ENCODE measurements around the gene FBXW8. TPM values are rescaled to one million over a fixed set of nuclear protein-coding genes. Genes with fewer than 3 reads are reported as not detected.
A peak's percentile ranks its signal among the peaks of the same experiment; 100 is the strongest.

FBXW8 gene
- total and polyA plus RNA-seq, 8 donors, result 3.6 to 9.6 (median 8.3) TPM

DNA sequence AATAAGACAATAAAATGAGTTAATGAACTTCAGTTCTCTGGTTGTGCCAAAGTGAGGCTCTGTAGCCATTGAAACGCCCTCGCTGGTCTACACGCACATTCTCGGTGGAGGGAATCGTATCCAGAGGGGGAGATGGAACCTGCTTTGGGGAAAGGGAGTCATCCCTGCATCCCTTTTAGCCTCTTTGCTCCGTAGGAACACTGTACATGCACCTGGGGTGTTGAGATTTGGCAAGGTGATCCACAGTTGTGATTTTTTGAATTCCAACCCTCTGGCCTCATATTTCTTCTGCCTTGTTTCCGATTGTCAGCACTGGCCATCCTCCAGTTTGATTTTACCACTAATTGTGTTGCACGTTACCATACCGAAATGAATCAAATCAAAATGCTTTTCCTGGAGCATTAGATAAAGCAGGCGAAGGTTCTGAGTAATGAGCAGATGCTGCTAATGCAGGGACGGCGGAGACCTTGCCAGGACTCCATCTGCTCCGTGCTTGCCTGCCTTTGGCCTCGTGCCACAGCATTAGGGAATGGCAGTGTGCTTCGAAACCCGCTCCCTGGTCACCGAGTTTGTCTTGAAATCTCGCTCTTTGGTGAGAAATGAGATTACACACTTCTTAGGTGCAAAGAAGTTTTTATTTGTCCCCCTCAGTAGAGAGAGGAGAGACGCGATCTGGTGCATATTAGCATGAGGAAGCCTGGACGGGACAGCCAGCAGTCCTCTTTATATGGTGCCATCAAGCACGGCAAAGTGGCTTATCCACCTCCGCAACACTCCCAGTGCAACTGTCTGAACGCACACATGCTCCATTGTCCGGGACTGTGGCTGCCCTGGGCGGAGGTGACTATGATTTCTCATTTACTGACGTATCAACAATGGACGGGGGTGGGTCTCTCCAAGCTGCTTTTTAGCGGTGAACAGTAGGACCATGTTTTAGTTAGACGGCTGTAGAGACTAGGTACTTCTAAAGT, 59.1 kb downstream of the FBXW8 start:
- no peaks in the 10 kb centered on the region for H3K27me3 ChIP-seq
- 70 to 75% methylated on average over 30 of the region's 30 CpGs for WGBS, 2 donors
- no peak overlapping the region for H3K4me3 ChIP-seq
- ATAC-seq, result peak in 2 of 4 donors; percentile 78 to 80
- no peaks in the 10 kb centered on the region for H3K9me3 ChIP-seq
- H3K36me3 ChIP-seq, result no peaks in the 10 kb centered on the region
- no peak for TF ChIP-seq CTCF (IDR thresholded peaks at IDR 0.05)
- H3K4me1 ChIP-seq, result no peaks in the 10 kb centered on the region
- FAIRE-seq, result no peak
- no peak overlapping the region for H3K27ac ChIP-seq
- DNase-seq, result peak in 3 of 6 donors; percentile 17 to 37 (median 28)
- intact Hi-C loops (cut with DNase I), result no loop called here

DNA sequence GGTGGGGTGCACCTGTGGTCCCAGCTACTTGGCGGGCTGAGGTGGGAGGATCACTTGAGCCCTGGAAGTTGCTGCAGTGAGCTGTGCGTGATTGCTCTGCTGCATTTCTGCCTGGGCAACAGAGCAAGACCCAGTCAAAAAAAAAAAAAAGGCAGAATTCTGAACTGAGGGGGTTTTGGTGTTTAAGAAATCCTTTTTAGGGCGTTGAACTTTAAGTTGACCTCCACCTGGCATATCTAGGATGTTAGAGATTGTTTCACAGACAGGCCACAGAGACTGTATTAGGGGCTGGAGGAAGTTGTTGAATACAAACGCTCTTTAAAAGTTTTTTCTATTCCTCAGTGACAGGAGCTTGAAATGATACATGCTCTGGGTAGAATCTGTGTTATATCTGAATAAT, 60.5 kb downstream of the FBXW8 start:
- no peak for FAIRE-seq

GRCh38 chr12:116975779-116976393, 65.1 kb downstream of the FBXW8 start:
- no peaks in the 10 kb centered on the region for H3K4me1 ChIP-seq
- no peak for TF ChIP-seq CTCF (IDR thresholded peaks at IDR 0.05)
- ATAC-seq (no peak), FAIRE-seq (no peak), DNase-seq (no peak)
- H3K36me3 ChIP-seq, result no peaks in the 10 kb centered on the region
- no peak overlapping the region for H3K4me3 ChIP-seq
- H3K27ac ChIP-seq, result no peak overlapping the region
- intact Hi-C loops (cut with DNase I), result no loop called here
- H3K9me3 ChIP-seq, result no peaks in the 10 kb centered on the region
- H3K27me3 ChIP-seq, result no peaks in the 10 kb centered on the region
- 88 to 93% methylated on average over 3 of the region's 3 CpGs for WGBS, 2 donors

More for the DNA sequence above, 60.5 kb downstream of the FBXW8 start:
- H3K4me3 ChIP-seq, result no peak overlapping the region
- DNase-seq (no peak), ATAC-seq (no peak)
- intact Hi-C loops (cut with DNase I), result no loop called here
- 96% methylated on average over 4 of the region's 4 CpGs for WGBS, 2 donors
- no peaks in the 10 kb centered on the region for H3K9me3 ChIP-seq
- no peak for TF ChIP-seq CTCF (IDR thresholded peaks at IDR 0.05)
- no peak overlapping the region for H3K27ac ChIP-seq
- H3K27me3 ChIP-seq, result no peaks in the 10 kb centered on the region
- no peaks in the 10 kb centered on the region for H3K4me1 ChIP-seq
- no peaks in the 10 kb centered on the region for H3K36me3 ChIP-seq

DNA sequence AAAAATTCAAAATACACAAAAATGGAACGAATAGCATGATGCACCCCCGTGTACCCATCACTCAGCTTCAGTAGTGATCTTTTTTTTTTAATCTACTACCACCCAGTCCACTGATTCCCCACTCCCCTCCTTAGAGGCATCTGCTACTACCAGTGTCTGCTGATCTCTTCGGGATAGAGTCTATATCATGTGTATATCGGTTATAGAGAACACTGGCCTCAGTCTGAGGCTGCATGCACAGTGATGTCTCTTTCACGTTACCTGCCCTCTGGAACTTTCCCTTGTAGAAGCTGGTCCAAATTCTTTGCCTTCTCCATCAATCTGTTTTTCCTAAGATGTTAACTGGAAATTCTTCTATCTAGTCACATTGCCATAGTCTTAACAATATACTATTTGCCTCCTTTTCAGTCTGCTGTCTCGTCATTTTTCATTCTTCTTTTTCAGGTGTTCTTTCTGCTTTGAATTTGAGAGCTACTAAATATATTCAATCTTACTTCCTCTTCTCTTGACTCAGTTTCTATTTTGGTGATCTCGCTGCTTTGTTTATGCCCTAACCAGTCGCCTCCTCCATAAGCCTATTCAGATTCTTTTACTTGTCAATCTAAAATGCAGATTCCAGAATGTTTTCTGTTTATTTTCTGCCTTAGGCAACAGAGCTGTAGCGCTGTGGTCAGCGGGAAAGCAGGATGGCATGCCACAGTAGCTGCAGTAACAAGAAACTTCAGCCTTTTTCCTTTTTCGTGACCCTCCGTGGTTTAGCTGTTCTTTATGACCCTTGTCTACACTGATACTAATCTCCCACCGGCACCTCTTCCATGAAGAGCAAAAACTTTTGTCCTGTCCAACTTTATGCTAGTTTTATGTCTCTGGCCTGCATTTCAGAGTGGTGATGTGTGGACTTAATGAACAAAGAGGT, 67.0 kb downstream of the FBXW8 start:
- no peak for TF ChIP-seq CTCF (IDR thresholded peaks at IDR 0.05)

More for the DNA sequence above, 67.0 kb downstream of the FBXW8 start:
- H3K27me3 ChIP-seq, result no peaks in the 10 kb centered on the region
- H3K27ac ChIP-seq, result no peak overlapping the region
- no peak overlapping the region for H3K4me3 ChIP-seq
- H3K9me3 ChIP-seq, result no peaks in the 10 kb centered on the region
- DNase-seq, result no peak
- intact Hi-C loops (cut with DNase I), result no loop called here
- no peak for FAIRE-seq
- ATAC-seq, result no peak
- no peaks in the 10 kb centered on the region for H3K36me3 ChIP-seq
- no peaks in the 10 kb centered on the region for H3K4me1 ChIP-seq
- WGBS, 2 donors, result 91 to 92% methylated on average over 13 of the region's 13 CpGs

All from pancreas (tissue), 10 donors.